Suprapubic skin (tissue), 3 donors: ENCODE results near the gene GALNT3.

ENCODE experiments used
- EP300 ChIP-seq: sonication (generic); formaldehyde crosslinking; IDR thresholded peaks from one replicate; pipeline ENCODE4 v1.6.1; 2017; ENCODE audit warnings: antibody characterized with exemption
- POLR2A ChIP-seq, 2 donors: fragments of 450-650 bp; IDR thresholded peaks; one replicate each; pipeline ENCODE4 v1.6.1; 2017; ENCODE audit warnings: antibody characterized with exemption in 2 of 2, mild to moderate bottlenecking in 2 of 2, moderate library complexity in 2 of 2
- TF ChIP-seq, protein P1 (sequence below), 2 donors: fragments of 200-600 bp in 1 of 2; fragments of 450-650 bp in 1 of 2; sonication (generic) in 1 of 2; IDR thresholded peaks; one replicate each; pipeline ENCODE4 v1.5.1; 2016 to 2019; ENCODE audit warnings: antibody characterized with exemption in 2 of 2, mild to moderate bottlenecking in 1 of 2, moderate library complexity in 1 of 2

- peak in 1 of 2 donors; percentile 40 for TF ChIP-seq POLR2A (IDR thresholded peaks at IDR 0.05)
- TF ChIP-seq, protein P1, sequence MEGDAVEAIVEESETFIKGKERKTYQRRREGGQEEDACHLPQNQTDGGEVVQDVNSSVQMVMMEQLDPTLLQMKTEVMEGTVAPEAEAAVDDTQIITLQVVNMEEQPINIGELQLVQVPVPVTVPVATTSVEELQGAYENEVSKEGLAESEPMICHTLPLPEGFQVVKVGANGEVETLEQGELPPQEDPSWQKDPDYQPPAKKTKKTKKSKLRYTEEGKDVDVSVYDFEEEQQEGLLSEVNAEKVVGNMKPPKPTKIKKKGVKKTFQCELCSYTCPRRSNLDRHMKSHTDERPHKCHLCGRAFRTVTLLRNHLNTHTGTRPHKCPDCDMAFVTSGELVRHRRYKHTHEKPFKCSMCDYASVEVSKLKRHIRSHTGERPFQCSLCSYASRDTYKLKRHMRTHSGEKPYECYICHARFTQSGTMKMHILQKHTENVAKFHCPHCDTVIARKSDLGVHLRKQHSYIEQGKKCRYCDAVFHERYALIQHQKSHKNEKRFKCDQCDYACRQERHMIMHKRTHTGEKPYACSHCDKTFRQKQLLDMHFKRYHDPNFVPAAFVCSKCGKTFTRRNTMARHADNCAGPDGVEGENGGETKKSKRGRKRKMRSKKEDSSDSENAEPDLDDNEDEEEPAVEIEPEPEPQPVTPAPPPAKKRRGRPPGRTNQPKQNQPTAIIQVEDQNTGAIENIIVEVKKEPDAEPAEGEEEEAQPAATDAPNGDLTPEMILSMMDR (IDR thresholded peaks at IDR 0.05) = no peak
- no peak for TF ChIP-seq EP300
Observed at GRCh38 chr2:165793779-165794535, at the start of gene GALNT3.
